ENCODE results near the gene PPIL3. TPM values are rescaled to one million over a fixed set of nuclear protein-coding genes. Genes with fewer than 3 reads are reported as not detected.

The PPIL3 gene
- polyA plus RNA-seq, 3 donors, result 12.3 to 34.6 (median 20.4) TPM

GRCh38 chr2:200821686-200822245 lies 67.1 kb downstream of the PPIL3 start:
- no peaks in the 10 kb centered on the region for H3K9me3 Mint-ChIP-seq
- Histone ChIP-seq H3K4me3 (replicated peaks in 1 of 3; ENCODE audit: low read depth in 2 of 3, low read length in 3 of 3) (no peak overlapping the region), H3K4me2 (replicated peaks; ENCODE audit: extremely low read depth, low read length, poor library complexity, severe bottlenecking) (no peak overlapping the region), H4K20me1 (ENCODE audit: insufficient read depth, low read length) (peaks cover 11% of the 10 kb centered on the region), H2AFZ (ENCODE audit: insufficient read depth, low read depth, low read length, poor library complexity, severe bottlenecking) (no peak overlapping the region), H3K9me3 (replicated peaks in 1 of 2; ENCODE audit: control insufficient read depth in 1 of 2, insufficient read depth in 1 of 2, low read length in 2 of 2) (no peaks in the 10 kb centered on the region), H3K9ac (ENCODE audit: insufficient read depth, low read length, poor library complexity, severe bottlenecking) (no peak overlapping the region), H3K36me3 (replicated peaks in 1 of 2; ENCODE audit: control insufficient read depth in 1 of 2, insufficient read depth in 2 of 2, low read length in 2 of 2) (peaks cover 58 to 68% of the 10 kb centered on the region in 2 donors), H3K27ac (ENCODE audit: low read depth in 1 of 2, low read length in 2 of 2) (no peak overlapping the region), H3K27me3 (ENCODE audit: control insufficient read depth in 2 of 2, insufficient read depth in 2 of 2, low read length in 2 of 2) (no peaks in the 10 kb centered on the region), H3K4me1 (ENCODE audit: control insufficient read depth in 1 of 2, insufficient read depth in 2 of 2, low read length in 2 of 2) (no peaks in the 10 kb centered on the region), H3K79me2 (ENCODE audit: insufficient read depth, low read length) (peaks cover 11% of the 10 kb centered on the region)
- H3K4me3 Mint-ChIP-seq, result no peak overlapping the region
- H3K27ac Mint-ChIP-seq, result peak overlapping the region in 2 of 7 donors; percentile 18 to 51
- intact Hi-C loops (cut with micrococcal nuclease), result no loop called here
- H3K4me1 Mint-ChIP-seq, result peaks cover 2% of the 10 kb centered on the region
- H3K27me3 Mint-ChIP-seq (ENCODE audit: low read depth in 3 of 3), result no peaks in the 10 kb centered on the region
- DNase-seq, result no peak
- TF ChIP-seq, protein P1, sequence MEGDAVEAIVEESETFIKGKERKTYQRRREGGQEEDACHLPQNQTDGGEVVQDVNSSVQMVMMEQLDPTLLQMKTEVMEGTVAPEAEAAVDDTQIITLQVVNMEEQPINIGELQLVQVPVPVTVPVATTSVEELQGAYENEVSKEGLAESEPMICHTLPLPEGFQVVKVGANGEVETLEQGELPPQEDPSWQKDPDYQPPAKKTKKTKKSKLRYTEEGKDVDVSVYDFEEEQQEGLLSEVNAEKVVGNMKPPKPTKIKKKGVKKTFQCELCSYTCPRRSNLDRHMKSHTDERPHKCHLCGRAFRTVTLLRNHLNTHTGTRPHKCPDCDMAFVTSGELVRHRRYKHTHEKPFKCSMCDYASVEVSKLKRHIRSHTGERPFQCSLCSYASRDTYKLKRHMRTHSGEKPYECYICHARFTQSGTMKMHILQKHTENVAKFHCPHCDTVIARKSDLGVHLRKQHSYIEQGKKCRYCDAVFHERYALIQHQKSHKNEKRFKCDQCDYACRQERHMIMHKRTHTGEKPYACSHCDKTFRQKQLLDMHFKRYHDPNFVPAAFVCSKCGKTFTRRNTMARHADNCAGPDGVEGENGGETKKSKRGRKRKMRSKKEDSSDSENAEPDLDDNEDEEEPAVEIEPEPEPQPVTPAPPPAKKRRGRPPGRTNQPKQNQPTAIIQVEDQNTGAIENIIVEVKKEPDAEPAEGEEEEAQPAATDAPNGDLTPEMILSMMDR (IDR thresholded peaks at IDR 0.05), result no peak
- WGBS (ENCODE audit: insufficient coverage), result 100% methylated on average over 4 of the region's 6 CpGs
- peaks cover 51 to 63% of the 10 kb centered on the region in 2 donors for H3K36me3 Mint-ChIP-seq

Small RNA genes within 50 kb of the gene (small RNA-seq; reads per million reads assigned to genes)
- not detected for gene RF00019 (ENCODE audit: insufficient read length, low read depth)
- gene RNA5SP115 (ENCODE audit: insufficient read length, low read depth), result not detected
- gene RNU6-312P (ENCODE audit: insufficient read length, low read depth), result not detected
- not detected for gene RNU6-31P (ENCODE audit: insufficient read length, low read depth)
- not detected for gene RNU6-762P (ENCODE audit: insufficient read length, low read depth)

Other genes starting within 250 kb of the PPIL3 start
- gene BZW1, start 77.2 kb downstream of the PPIL3 start, polyA plus RNA-seq, result 100 to 1,000 TPM in 2 of 3 donors, 10 to 100 TPM in 1; 58.0 to 221 (median 202) TPM
- gene CLK1, start 24.4 kb downstream of the PPIL3 start, polyA plus RNA-seq, result 100 to 1,000 TPM in 1 of 3 donors, 1 to 10 TPM in 2; 7.5 to 383 (median 8.2) TPM
- gene NIF3L1, start 294 bp upstream of the PPIL3 start, polyA plus RNA-seq, result 10 to 100 TPM; 16.2 to 18.0 (median 16.9) TPM
- 1 to 10 TPM; 3.1 to 5.4 (median 3.9) TPM for gene ORC2, start 74.6 kb upstream of the PPIL3 start, polyA plus RNA-seq
- gene HYCC2, start 182.6 kb upstream of the PPIL3 start, polyA plus RNA-seq, result 10 to 100 TPM in 1 of 3 donors, 1 to 10 TPM in 2; 6.8 to 10.2 (median 7.7) TPM
- 100 to 1,000 TPM in 2 of 3 donors, 10 to 100 TPM in 1; 26.3 to 340 (median 313) TPM for gene NDUFB3, start 182.9 kb upstream of the PPIL3 start, polyA plus RNA-seq
- gene CFLAR, start 227.1 kb upstream of the PPIL3 start, polyA plus RNA-seq, result 100 to 1,000 TPM in 1 of 3 donors, 10 to 100 TPM in 2; 79.4 to 149 (median 79.5) TPM